LoVo (cell line): ENCODE data around the gene TMEM174.
"Not testable (repeated sequence)": the region's sequence is repeated elsewhere in the genome, so short reads cannot be mapped to it uniquely, and the experiment has no call there.

Experiments used
- DNase-seq: peaks from one replicate; pipeline ENCODE4 v3.0.0-alpha.2; 2016; ENCODE audit warnings: low spot score

Gene TMEM174

GRCh38 chr5:73196201-73196600, 23.2 kb downstream of the TMEM174 start:
- DNase-seq: no peak

GRCh38 chr5:73197637-73198257, 24.8 kb downstream of the TMEM174 start:
- DNase-seq: no peak

- DNase-seq: no peak
Observed at GRCh38 chr5:73198833-73199592, 26.0 kb downstream of the TMEM174 start.

GRCh38 chr5:73199671-73200070, 26.7 kb downstream of the TMEM174 start:
- DNase-seq: no peak

- DNase-seq: peak; percentile 96
Observed at GRCh38 chr5:73201547-73202513, 28.8 kb downstream of the TMEM174 start.

GRCh38 chr5:73204332-73204731, 31.3 kb downstream of the TMEM174 start:
- no peak for DNase-seq

GRCh38 chr5:73204733-73205132, 31.7 kb downstream of the TMEM174 start:
- no peak for DNase-seq

- no peak for DNase-seq
Observed at GRCh38 chr5:73205305-73205704, 32.3 kb downstream of the TMEM174 start.

- DNase-seq: not testable (repeated sequence)
Observed at GRCh38 chr5:73207239-73207638, 34.2 kb downstream of the TMEM174 start.

- DNase-seq: not testable (repeated sequence)
Observed at GRCh38 chr5:73209075-73209474, 36.1 kb downstream of the TMEM174 start.

GRCh38 chr5:73212693-73213092, 39.7 kb downstream of the TMEM174 start:
- not testable (repeated sequence) for DNase-seq

GRCh38 chr5:73213566-73213998, 40.6 kb downstream of the TMEM174 start:
- DNase-seq: peak; percentile 14

- no peak for DNase-seq
Observed at GRCh38 chr5:73214306-73214705, 41.3 kb downstream of the TMEM174 start.

GRCh38 chr5:73214996-73215395, 42.0 kb downstream of the TMEM174 start:
- DNase-seq: no peak

- no peak for DNase-seq
Observed at GRCh38 chr5:73215531-73215890, 42.5 kb downstream of the TMEM174 start.

- peak; percentile 92 for DNase-seq
Observed at GRCh38 chr5:73215891-73216610, 43.1 kb downstream of the TMEM174 start.

GRCh38 chr5:73218552-73219171, 45.7 kb downstream of the TMEM174 start:
- DNase-seq: peak; percentile 4

- not testable (repeated sequence) for DNase-seq
Observed at GRCh38 chr5:73219336-73219735, 46.3 kb downstream of the TMEM174 start.

- no peak for DNase-seq
Observed at GRCh38 chr5:73221161-73221560, 48.2 kb downstream of the TMEM174 start.

- DNase-seq: no peak
Observed at GRCh38 chr5:73221726-73222125, 48.7 kb downstream of the TMEM174 start.

- peak; percentile 66 for DNase-seq
Observed at GRCh38 chr5:73222173-73222572, 49.2 kb downstream of the TMEM174 start.
